SH-SY5Y (cell line): ENCODE data around the gene NOLC1.

ENCODE experiments used
- GATA2 ChIP-seq: IDR thresholded peaks from 2 replicates; pipeline ENCODE4 v1.6.1; 2011; ENCODE audit warnings: mild to moderate bottlenecking, low read depth, low read length
- GATA3 ChIP-seq: IDR thresholded peaks from 2 replicates; pipeline ENCODE4 v1.6.1; 2011; ENCODE audit warnings: low read depth, mild to moderate bottlenecking, low read length, moderate library complexity

DNA sequence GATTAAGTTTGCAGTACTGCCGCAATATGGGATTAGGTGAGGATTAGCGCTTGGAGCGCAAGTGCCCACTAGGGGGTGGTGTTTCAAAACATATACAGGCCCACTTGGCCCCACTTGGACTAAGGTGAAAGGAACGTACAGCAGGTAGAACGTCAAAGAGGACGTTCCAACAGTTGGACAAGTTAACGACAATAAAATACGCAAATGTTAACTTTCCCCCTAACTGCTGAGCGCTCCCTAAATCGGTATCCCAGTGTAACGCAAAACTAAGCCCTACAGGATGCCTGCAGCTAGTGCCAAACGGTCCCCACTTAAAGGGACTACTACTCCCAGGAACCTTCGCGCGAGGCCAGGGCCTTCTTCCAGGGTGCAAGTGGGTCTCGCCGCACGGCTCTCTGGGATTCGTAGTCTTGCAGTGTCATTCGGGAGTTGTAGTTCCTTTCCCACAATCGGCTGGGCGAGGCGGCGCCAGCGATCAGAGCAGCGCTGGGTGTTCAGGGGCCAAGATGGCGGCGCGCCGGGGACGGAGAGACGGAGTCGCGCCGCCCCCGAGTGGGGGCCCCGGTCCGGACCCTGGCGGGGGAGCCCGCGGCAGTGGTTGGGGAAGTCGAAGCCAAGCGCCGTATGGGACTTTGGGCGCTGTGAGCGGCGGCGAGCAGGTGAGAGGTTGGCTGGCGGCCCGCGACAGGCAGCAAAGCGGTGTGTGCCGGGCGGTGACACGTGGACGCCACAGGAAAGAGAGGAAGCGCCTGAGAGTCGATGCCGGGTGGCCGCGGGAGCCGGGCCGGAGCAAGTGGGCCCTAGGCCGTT, 19.4 kb upstream of the NOLC1 start, which contains the start of gene PPRC1:
- TF ChIP-seq GATA2 (no peak), GATA3 (no peak)
